DMS53 treated with DMSO at 0.1 percent for 48 hours (cell line): ENCODE measurements around the gene AGBL3.
A peak's percentile ranks its signal among the peaks of the same experiment; 100 is the strongest.

Experiments used
- DNase-seq: peaks from one replicate; lab custom pipeline; 2025; ENCODE audit not compliant: unreplicated experiment; lab: John Stamatoyannopoulos, UW

Gene AGBL3

DNA sequence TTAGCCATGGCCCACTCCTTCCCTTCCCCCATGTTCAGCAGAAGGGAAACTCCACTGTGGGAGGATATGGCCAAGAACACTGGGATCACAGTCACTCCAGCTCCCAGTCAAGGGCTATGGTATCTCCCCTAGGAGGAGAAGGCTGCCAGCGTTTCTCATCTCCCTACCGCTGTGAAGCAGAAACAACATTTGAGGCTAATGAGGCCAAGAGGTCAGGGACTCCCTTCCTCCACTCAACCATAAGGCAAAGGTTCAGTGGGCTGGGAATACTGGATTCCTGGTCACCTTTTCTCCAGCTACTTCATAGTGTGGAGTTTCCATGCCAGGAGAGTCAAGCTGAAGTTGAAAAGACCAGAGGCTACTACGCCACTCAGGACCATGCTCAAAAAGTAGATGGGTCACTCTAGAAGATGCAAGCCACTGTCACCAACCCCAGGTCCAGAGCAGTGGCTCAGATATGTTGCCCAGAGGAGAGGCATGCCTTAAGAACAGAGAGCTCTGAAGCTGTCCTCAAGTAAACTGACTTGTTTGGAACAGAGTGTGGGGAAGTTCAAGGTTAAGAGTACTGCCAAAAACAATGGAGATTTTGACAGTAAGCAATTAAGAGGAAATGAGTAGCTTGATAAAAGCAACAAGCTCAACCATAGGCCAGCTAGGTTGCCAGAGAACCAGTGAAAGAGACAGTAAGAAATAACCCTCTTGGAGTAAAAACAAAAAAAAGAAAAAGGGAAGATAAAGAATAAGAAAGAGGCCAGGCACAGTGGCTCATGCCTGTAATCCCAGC, 157.8 kb downstream of the AGBL3 start:
- no peak for DNase-seq

- no peak for DNase-seq
Observed at GRCh38 chr7:135147341-135147898, 161.1 kb downstream of the AGBL3 start.

- DNase-seq: peak; percentile 59
Observed at GRCh38 chr7:135147899-135148721, 161.8 kb downstream of the AGBL3 start, which contains the start of gene TMEM140. Gene TMEM140, plus strand, starts transcription at chr7:135148072. Its CDS starts 16,370 bp downstream, at chr7:135164442.

GRCh38 chr7:135150072-135150782, 163.9 kb downstream of the AGBL3 start:
- DNase-seq: no peak

GRCh38 chr7:135151132-135151531, 164.8 kb downstream of the AGBL3 start:
- no peak for DNase-seq

GRCh38 chr7:135151533-135151932, 165.2 kb downstream of the AGBL3 start:
- DNase-seq: no peak

DNA sequence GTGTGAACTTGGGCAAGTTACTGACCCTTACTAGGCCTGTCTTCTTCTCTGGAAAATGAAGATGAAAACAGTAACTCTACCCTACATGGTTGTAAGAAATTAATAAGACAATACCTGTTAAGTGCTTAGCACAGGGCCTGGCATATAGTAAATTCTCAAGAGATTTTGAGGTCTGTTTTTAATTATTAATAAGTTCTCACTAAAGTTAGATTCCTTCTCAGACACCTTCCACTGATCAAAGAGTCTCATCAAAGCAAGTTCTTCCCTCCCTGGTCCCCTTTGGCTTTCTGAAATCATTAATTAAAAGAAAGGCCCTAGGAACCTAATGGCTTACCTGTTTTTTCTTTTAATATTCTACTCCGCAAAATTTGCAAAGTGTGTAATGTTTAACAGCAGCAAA, 166.1 kb downstream of the AGBL3 start:
- DNase-seq: no peak

- no peak for DNase-seq
Observed at GRCh38 chr7:135154734-135155133, 168.4 kb downstream of the AGBL3 start.

DNA sequence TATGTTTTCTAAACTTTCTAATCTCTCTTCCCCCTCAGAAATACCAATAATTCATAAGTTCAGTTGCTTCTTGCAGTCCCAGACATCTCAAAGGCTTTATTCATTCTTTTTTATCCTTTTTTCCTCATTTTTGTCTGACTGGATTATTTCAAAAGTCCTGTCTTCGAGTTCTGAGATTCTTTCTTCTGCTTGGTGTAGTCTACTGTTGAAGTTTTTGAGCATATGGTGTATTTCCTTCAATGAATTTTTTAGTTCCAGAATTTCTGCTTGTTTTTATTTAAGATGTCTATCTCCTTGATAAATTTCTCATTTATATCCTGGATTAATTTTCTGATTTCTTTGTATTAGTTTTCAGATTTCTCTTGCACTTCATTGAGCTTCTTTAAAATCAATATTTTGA, 170.0 kb downstream of the AGBL3 start:
- DNase-seq: no peak

DNA sequence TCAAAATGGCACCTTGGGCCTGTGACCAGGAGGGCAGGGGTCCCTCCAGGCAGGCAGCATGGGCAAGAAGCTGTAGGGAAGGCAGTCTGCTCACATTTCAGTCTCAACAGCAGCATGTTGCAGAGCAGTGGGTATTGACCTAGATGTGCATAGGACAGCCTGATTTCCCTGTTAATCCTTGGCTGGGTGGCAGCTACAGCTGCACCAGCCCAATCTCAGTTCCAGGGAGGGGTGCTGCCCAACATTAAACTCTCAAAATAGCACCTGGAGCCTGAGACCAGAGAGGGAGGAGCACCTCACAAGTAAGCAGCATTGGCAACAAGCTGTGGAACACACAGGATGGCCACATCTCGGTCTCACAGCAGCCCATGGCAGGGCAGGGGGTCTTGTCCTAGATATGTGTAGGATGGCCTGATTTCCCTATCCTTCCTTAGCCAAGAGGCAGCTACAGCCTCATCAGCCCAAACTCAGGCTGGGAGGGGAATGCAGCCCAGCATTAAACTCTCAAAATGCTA, 171.9 kb downstream of the AGBL3 start:
- no peak for DNase-seq

GRCh38 chr7:135158874-135159273, 172.6 kb downstream of the AGBL3 start:
- DNase-seq: no peak

DNA sequence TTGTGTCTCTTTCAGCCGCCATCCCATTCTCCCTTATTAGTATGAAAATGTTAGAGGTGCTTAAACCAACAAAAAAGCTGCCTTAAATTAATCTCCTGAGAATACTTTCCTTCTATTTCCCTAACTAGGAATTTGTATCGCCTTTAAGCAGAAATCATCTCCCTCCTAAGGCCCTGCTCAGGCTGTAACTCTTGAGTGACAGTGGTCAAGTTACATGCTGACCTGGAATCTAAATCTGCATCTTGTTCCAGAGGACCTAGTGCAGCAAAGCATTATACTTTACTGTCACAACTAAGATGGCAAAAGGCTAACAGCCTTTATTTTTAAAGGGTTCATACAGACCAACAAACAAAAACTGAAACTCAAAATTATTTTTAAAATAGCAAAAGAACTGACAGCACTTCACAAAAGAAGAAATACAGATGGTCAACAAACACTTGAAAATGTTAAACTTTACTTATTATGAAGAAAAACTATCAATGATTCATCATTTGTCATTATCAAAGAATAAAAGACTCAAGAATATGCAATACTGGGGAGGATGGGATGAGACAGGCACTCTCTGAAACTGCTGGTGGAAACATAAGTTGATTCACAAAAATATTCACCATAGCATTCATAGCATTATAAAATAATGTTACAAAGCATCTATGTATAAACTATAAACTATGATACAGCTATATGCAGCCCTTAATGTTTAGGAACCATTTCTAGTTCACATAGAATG, 173.2 kb downstream of the AGBL3 start:
- no peak for DNase-seq

- DNase-seq: peak; percentile 37
Observed at GRCh38 chr7:135160098-135160857, 174.0 kb downstream of the AGBL3 start.

- DNase-seq: no peak
Observed at GRCh38 chr7:135160858-135161653, 174.7 kb downstream of the AGBL3 start.

DNA sequence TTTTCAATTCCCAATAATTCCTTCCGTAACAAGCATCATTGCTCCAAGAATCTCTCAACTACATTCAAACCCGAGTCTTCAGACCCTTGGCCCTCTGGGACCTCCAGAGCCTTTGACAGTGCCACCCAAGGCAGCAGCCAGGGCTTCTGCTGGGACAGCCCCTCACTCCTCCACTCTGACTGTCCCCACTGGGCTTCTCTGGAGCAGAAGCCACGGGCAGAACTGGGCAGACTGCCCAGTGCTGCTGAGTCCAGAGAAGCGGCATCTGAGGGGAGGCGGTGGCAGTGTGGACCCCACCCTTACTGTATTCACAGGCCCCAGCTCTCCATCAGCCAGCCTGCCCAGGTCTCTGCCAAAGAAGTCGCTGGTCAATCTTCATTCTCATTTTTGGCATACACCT, 175.4 kb downstream of the AGBL3 start:
- DNase-seq: no peak

DNA sequence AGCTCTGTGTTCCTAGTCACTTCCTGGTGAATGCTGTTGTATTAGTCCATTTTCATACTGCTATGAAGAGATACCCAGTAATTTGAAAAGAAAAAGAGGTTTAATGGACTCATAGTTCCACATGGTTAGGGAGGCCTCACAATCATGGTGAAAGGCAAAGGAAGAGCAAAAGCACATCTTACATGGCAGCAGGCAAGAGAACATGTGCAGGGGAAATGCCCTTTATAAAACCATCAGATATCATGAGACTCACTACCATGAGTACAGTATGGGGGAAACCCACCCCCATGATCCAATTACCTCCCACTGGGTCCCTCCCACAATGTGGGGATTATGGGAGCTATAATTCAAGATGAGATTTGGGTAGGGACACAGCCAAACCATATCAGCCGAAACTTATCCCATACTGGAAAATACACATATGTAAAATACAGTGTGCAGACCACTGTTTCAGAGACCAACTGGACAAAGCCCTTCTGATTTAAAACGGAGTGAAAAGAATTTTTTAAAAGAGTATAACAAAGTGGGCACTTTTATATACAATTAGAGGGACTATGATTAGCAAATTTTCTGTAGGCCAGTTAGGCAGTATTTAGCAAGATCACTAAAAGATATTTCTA, 176.2 kb downstream of the AGBL3 start:
- DNase-seq: no peak

- no peak for DNase-seq
Observed at GRCh38 chr7:135164357-135165061, 178.2 kb downstream of the AGBL3 start.

DNA sequence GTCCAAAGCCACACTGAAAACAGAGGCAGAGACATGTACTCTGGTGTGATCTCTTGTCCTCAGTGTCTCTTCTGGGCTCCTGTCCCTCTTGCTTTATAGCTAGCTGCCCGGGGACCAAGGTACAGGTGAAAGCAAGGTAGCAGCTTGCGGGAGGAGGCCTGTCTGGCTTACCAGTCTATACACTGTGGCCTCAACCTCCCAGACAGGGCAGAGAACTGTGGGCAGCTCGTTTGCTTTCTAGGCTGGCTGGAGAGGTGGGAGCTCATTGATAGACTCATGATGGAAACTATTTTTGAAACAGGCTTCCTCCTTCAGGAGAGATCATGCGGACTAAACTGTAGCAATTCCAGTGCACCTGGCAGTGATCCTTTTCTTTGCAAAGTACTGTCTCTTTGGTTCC, 179.6 kb downstream of the AGBL3 start:
- DNase-seq: no peak
